Keratinocyte (primary cell): ENCODE results near the gene ISM1. TPM values are rescaled to one million over a fixed set of nuclear protein-coding genes. Genes with fewer than 3 reads are reported as not detected.

Source experiments
- DNase-seq: peaks from one replicate; pipeline ENCODE4 v3.0.0-alpha.2; 2011; ENCODE audit warnings: low read depth, missing footprints, low spot score
- FAIRE-seq: peaks from 2 replicates; lab custom pipeline; 2011; peaks lifted over from hg19 to GRCh38; lab: Jason Lieb, UNC
- H2AFZ ChIP-seq: 2 replicates; pipeline ENCODE4 v1.6.0; 2012; ENCODE audit warnings: low read length, control low read depth, inconsistent platforms; ENCODE audit not compliant: control insufficient read depth
- H3K27ac ChIP-seq: 2 replicates; pipeline ENCODE4 v1.5.1; 2011; ENCODE audit warnings: low read length; ENCODE audit not compliant: control insufficient read depth, insufficient read depth
- H3K27me3 ChIP-seq: 3 replicates; pipeline ENCODE4 v1.6.0; 2011; ENCODE audit warnings: low read length; ENCODE audit not compliant: control insufficient read depth, insufficient read depth; ENCODE audit errors: extremely low read depth
- H3K36me3 ChIP-seq, 2 experiments: 2 replicates in 1 of 2; 3 replicates in 1 of 2; pipeline ENCODE4 v1.5.1; 2011; ENCODE audit warnings: low read length in 2 of 2, mild to moderate bottlenecking in 1 of 2; ENCODE audit not compliant: control insufficient read depth in 2 of 2, insufficient read depth in 2 of 2; ENCODE audit errors: extremely low read depth in 1 of 2
- H3K4me1 ChIP-seq: 3 replicates; pipeline ENCODE4 v1.5.1; 2011; ENCODE audit warnings: low read length; ENCODE audit not compliant: control insufficient read depth, insufficient read depth; ENCODE audit errors: extremely low read depth
- H3K4me2 ChIP-seq: 3 replicates; pipeline ENCODE4 v1.6.0; 2011; ENCODE audit warnings: low read depth, low read length; ENCODE audit not compliant: control insufficient read depth, insufficient read depth; ENCODE audit errors: extremely low read depth
- H3K4me3 ChIP-seq, 3 experiments: fragments of 200-600 bp in 1 of 3; sonication (generic) in 1 of 3; 2 replicates in 2 of 3; 3 replicates in 1 of 3; pipeline ENCODE4 v1.5.1; 2011 to 2016; ENCODE audit warnings: low read length in 3 of 3, mild to moderate bottlenecking in 3 of 3, control low read depth in 2 of 3, inconsistent platforms in 1 of 3, low read depth in 1 of 3, mixed read lengths in 1 of 3, mixed run types in 1 of 3, moderate library complexity in 1 of 3; ENCODE audit not compliant: control insufficient read depth in 2 of 3, insufficient read depth in 2 of 3; ENCODE audit errors: extremely low read depth in 1 of 3
- H3K79me2 ChIP-seq: 2 replicates; pipeline ENCODE4 v1.6.0; 2012; ENCODE audit warnings: low read length; ENCODE audit not compliant: control insufficient read depth, insufficient read depth
- H3K9ac ChIP-seq: 3 replicates; pipeline ENCODE4 v1.6.0; 2011; ENCODE audit warnings: low read length; ENCODE audit not compliant: control insufficient read depth, insufficient read depth; ENCODE audit errors: extremely low read depth
- H3K9me1 ChIP-seq: 3 replicates; pipeline ENCODE4 v1.6.0; 2011; ENCODE audit warnings: low read length; ENCODE audit not compliant: control insufficient read depth, insufficient read depth; ENCODE audit errors: extremely low read depth
- H3K9me3 ChIP-seq: 2 replicates; pipeline ENCODE4 v1.5.1; 2012; ENCODE audit warnings: low read depth, low read length; ENCODE audit not compliant: control insufficient read depth
- H4K20me1 ChIP-seq: 3 replicates; pipeline ENCODE4 v1.6.0; 2011; ENCODE audit warnings: low read length; ENCODE audit not compliant: control insufficient read depth, insufficient read depth; ENCODE audit errors: extremely low read depth
- EZH2 ChIP-seq: IDR thresholded peaks from one replicate; pipeline ENCODE4 v1.6.1; 2012; ENCODE audit warnings: inconsistent platforms, mild to moderate bottlenecking, low read length, moderate library complexity
- dilution Hi-C: fragments of 300-500 bp; cut with MboI; formaldehyde crosslinking; loops from one replicate; pipeline ENCODE4 v1.7.0; 2020; ENCODE audit warnings: low sequenced_read_pairs; ENCODE audit not compliant: extremely low pct_ligation_motif_present
- polyA plus RNA-seq, 5 experiments: library from polyadenylated mRNA; depleted of rRNA in 3 of 5; stranded (reverse) in 3 of 5; stranded (forward) in 1 of 5; unstranded in 1 of 5; fragments of >200 nt; gene quantifications; 1 replicate in 1 of 5; 2 replicates in 3 of 5; 3 replicates in 1 of 5; pipeline versions ENCODE4 v1.2.1 to v1.2.3, GENCODE V29; 2011 to 2012; ENCODE audit warnings: missing spikeins in 2 of 5, low read depth in 1 of 5, low replicate concordance in 1 of 5
- TF ChIP-seq, protein P1 (sequence below), 3 experiments: IDR thresholded peaks in 1 of 3; conservative IDR thresholded peaks in 1 of 3; optimal IDR thresholded peaks in 1 of 3; 2 replicates in 2 of 3; 3 replicates in 1 of 3; pipeline versions ENCODE3 to v1.5.1; 2011; ENCODE audit warnings: low read length in 3 of 3, mild to moderate bottlenecking in 3 of 3, moderate library complexity in 2 of 3, control low read depth in 1 of 3, inconsistent platforms in 1 of 3; ENCODE audit not compliant: insufficient read depth in 2 of 3; ENCODE audit errors: extremely low read depth in 1 of 3

ISM1 gene
- polyA plus RNA-seq, 1 donor (not counting 4 experiments of a cell fraction or from before 2014, with no cell fraction given), result 3.3 TPM

DNA sequence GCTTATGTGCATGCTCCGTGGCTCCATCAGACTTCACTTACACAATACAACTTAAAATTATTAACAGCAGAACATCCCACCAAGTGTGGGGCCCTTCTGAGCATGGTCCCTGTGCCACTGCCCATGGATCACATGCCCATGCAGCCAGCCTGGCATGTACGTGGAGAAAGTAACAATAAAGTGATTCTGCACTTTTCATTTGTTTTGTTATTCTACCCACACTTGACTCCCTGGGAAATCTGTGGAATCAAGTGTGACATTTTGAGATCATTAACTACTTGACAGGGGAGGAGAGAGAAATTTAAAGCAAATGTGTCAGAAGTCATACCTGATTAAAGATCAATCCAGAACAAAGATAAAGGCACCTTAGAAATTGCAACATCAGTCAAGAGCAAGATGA, 112.0 kb downstream of the ISM1 start:
- Histone ChIP-seq H3K9me3 (no peaks in the 10 kb centered on the region), H3K9ac (no peak overlapping the region), H2AFZ (no peak overlapping the region), H4K20me1 (no peaks in the 10 kb centered on the region), H3K36me3 (no peaks in the 10 kb centered on the region), H3K4me2 (no peak overlapping the region), H3K9me1 (no peaks in the 10 kb centered on the region), H3K4me3 (no peak overlapping the region), H3K27me3 (no peaks in the 10 kb centered on the region), H3K27ac (no peak overlapping the region), H3K79me2 (no peaks in the 10 kb centered on the region), H3K4me1 (peaks cover 36% of the 10 kb centered on the region)
- TF ChIP-seq, protein P1, sequence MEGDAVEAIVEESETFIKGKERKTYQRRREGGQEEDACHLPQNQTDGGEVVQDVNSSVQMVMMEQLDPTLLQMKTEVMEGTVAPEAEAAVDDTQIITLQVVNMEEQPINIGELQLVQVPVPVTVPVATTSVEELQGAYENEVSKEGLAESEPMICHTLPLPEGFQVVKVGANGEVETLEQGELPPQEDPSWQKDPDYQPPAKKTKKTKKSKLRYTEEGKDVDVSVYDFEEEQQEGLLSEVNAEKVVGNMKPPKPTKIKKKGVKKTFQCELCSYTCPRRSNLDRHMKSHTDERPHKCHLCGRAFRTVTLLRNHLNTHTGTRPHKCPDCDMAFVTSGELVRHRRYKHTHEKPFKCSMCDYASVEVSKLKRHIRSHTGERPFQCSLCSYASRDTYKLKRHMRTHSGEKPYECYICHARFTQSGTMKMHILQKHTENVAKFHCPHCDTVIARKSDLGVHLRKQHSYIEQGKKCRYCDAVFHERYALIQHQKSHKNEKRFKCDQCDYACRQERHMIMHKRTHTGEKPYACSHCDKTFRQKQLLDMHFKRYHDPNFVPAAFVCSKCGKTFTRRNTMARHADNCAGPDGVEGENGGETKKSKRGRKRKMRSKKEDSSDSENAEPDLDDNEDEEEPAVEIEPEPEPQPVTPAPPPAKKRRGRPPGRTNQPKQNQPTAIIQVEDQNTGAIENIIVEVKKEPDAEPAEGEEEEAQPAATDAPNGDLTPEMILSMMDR (optimal IDR thresholded peaks at IDR 0.05 in 1 of 3, IDR thresholded peaks at IDR 0.05 in 1 of 3, conservative IDR thresholded peaks at IDR 0.05 in 1 of 3; ENCODE audit: extremely low read depth in 1 of 3, insufficient read depth in 2 of 3, low read length in 3 of 3), result no peak
- TF ChIP-seq EZH2, result no peak
- DNase-seq (no peak), FAIRE-seq (no peak)
- dilution Hi-C loops, result no loop called here

DNA sequence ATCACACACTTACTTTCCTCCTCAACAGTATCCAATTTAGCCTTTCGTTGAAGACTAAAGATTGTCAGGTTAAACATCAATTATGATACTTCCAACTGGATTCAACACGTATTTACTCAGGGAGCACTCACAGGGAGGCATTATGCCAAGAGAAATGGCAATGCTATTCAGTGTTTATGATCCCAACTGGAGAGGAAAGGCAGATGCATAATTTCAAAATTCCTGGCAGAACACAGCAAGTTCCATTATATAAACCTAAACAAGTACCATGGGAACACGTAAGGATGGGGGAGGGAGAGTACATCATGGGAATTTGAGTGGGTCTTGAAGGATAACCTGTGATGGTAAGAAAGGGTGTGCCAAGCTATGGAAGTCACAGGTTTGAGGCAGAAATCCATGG, 112.7 kb downstream of the ISM1 start:
- no peak overlapping the region for H2AFZ ChIP-seq
- H3K9ac ChIP-seq, result no peak overlapping the region
- H3K27ac ChIP-seq, result no peak overlapping the region
- H4K20me1 ChIP-seq, result no peaks in the 10 kb centered on the region
- no peaks in the 10 kb centered on the region for H3K36me3 ChIP-seq
- no peak overlapping the region for H3K4me3 ChIP-seq
- no peak overlapping the region for H3K4me2 ChIP-seq
- H3K79me2 ChIP-seq, result no peaks in the 10 kb centered on the region
- no peaks in the 10 kb centered on the region for H3K27me3 ChIP-seq
- peak; percentile 74 for FAIRE-seq
- dilution Hi-C loops, result no loop called here
- TF ChIP-seq EZH2, result no peak
- TF ChIP-seq, protein P1 (optimal IDR thresholded peaks at IDR 0.05 in 1 of 3, IDR thresholded peaks at IDR 0.05 in 1 of 3, conservative IDR thresholded peaks at IDR 0.05 in 1 of 3; ENCODE audit: extremely low read depth in 1 of 3, insufficient read depth in 2 of 3, low read length in 3 of 3), result no peak
- H3K9me1 ChIP-seq, result no peaks in the 10 kb centered on the region
- peaks cover 37% of the 10 kb centered on the region for H3K4me1 ChIP-seq
- no peaks in the 10 kb centered on the region for H3K9me3 ChIP-seq
- DNase-seq, result no peak
